Gastrocnemius medialis (tissue), 4 donors: ENCODE measurements around the gene NUTM2E.
"Not testable (repeated sequence)": the region's sequence is repeated elsewhere in the genome, so short reads cannot be mapped to it uniquely, and the experiment has no call there.

Source experiments
- POLR2A ChIP-seq, 2 donors: fragments of 450-650 bp; IDR thresholded peaks; one replicate each; pipeline ENCODE4 v1.6.1; 2017; ENCODE audit warnings: antibody characterized with exemption in 2 of 2, mild to moderate bottlenecking in 2 of 2, moderate library complexity in 2 of 2
- TF ChIP-seq, protein P1 (sequence below), 5 experiments: fragments of 450-650 bp in 3 of 5; fragments of 200-600 bp in 2 of 5; sonication (generic) in 2 of 5; IDR thresholded peaks in 4 of 5; conservative IDR thresholded peaks in 1 of 5; 1 replicate in 4 of 5; 2 replicates in 1 of 5; pipeline ENCODE4 v1.5.1; 2016 to 2019; ENCODE audit warnings: antibody characterized with exemption in 5 of 5, mild to moderate bottlenecking in 3 of 5, moderate library complexity in 3 of 5

DNA sequence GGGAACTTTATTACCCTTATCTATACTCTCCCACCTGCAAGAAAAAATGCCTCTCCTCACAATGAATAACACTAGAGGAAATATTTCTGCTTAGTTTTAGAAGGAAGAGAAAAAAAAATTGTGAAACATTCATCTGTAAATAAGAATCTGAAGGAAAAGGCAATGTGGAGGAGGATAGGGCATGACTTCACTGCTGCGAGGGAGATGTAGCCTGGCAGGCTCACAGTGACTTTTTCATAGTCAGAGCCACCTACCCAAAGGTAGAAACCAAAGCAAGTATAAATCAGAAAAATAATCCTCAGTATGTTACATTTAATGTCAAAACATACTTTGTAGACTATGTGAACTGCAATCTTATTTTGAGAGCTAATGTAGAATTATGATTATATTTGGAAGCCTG, 10.4 kb downstream of the NUTM2E start:
- TF ChIP-seq, protein P1, sequence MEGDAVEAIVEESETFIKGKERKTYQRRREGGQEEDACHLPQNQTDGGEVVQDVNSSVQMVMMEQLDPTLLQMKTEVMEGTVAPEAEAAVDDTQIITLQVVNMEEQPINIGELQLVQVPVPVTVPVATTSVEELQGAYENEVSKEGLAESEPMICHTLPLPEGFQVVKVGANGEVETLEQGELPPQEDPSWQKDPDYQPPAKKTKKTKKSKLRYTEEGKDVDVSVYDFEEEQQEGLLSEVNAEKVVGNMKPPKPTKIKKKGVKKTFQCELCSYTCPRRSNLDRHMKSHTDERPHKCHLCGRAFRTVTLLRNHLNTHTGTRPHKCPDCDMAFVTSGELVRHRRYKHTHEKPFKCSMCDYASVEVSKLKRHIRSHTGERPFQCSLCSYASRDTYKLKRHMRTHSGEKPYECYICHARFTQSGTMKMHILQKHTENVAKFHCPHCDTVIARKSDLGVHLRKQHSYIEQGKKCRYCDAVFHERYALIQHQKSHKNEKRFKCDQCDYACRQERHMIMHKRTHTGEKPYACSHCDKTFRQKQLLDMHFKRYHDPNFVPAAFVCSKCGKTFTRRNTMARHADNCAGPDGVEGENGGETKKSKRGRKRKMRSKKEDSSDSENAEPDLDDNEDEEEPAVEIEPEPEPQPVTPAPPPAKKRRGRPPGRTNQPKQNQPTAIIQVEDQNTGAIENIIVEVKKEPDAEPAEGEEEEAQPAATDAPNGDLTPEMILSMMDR (IDR thresholded peaks at IDR 0.05 in 4 of 5, conservative IDR thresholded peaks at IDR 0.05 in 1 of 5) = not testable (repeated sequence)
- not testable (repeated sequence) for TF ChIP-seq POLR2A (IDR thresholded peaks at IDR 0.05)
